ENCODE results near the gene PITPNC1. TPM values are rescaled to one million over a fixed set of nuclear protein-coding genes. Genes with fewer than 3 reads are reported as not detected.

Gene PITPNC1
- total RNA-seq, 2 donors from 2014 or later, result 10.8 to 20.4 TPM

GRCh38 chr17:67585077-67585602 lies 208.1 kb downstream of the PITPNC1 start:
- H3K36me3 ChIP-seq, result no peaks in the 10 kb centered on the region
- H3K4me3 ChIP-seq, result no peak overlapping the region
- intact Hi-C loops (cut with DNase I), result no loop called here
- no peaks in the 10 kb centered on the region for H3K9me3 ChIP-seq
- DNase-seq, result no peak
- peaks cover 5% of the 10 kb centered on the region for H3K4me1 ChIP-seq
- no peaks in the 10 kb centered on the region for H3K27me3 ChIP-seq
- no peak overlapping the region for H3K9ac ChIP-seq (ENCODE audit: low read depth in 2 of 2, low read length in 2 of 2)
- no peak overlapping the region for H3K27ac ChIP-seq
- TF ChIP-seq CTCF (IDR thresholded peaks at IDR 0.05), result no peak

GRCh38 chr17:67588326-67588725 lies 211.2 kb downstream of the PITPNC1 start:
- no peak overlapping the region for H3K4me3 ChIP-seq
- no peak for TF ChIP-seq CTCF (IDR thresholded peaks at IDR 0.05)

GRCh38 chr17:67594115-67594880 lies 217.2 kb downstream of the PITPNC1 start:
- Histone ChIP-seq H3K4me1 (no peaks in the 10 kb centered on the region), H3K9ac (ENCODE audit: low read depth in 2 of 2, low read length in 2 of 2) (no peak overlapping the region), H3K4me3 (no peak overlapping the region), H3K9me3 (no peaks in the 10 kb centered on the region), H3K27me3 (no peaks in the 10 kb centered on the region), H3K36me3 (no peaks in the 10 kb centered on the region), H3K27ac (no peak overlapping the region)
- no peak for DNase-seq
- intact Hi-C loops (cut with DNase I), result no loop called here
- no peak for TF ChIP-seq CTCF (IDR thresholded peaks at IDR 0.05)

More at GRCh38 chr17:67588326-67588725, 211.2 kb downstream of the PITPNC1 start:
- Histone ChIP-seq H3K36me3 (no peaks in the 10 kb centered on the region), H3K9ac (ENCODE audit: low read depth in 2 of 2, low read length in 2 of 2) (no peak overlapping the region), H3K4me1 (no peaks in the 10 kb centered on the region), H3K27me3 (no peaks in the 10 kb centered on the region), H3K27ac (no peak overlapping the region), H3K9me3 (no peaks in the 10 kb centered on the region)
- intact Hi-C loops (cut with DNase I), result no loop called here
- DNase-seq, result no peak

GRCh38 chr17:67600408-67600807 lies 223.3 kb downstream of the PITPNC1 start:
- no peaks in the 10 kb centered on the region for H3K4me1 ChIP-seq
- no peak for TF ChIP-seq CTCF (IDR thresholded peaks at IDR 0.05)
- H3K27ac ChIP-seq, result no peak overlapping the region
- no peak for DNase-seq
- intact Hi-C loops (cut with DNase I), result loop anchor here (10.0 kb wide), 1 partner anchor 226 kb away; the partner anchor contains the start of gene PITPNC1
- no peaks in the 10 kb centered on the region for H3K9me3 ChIP-seq
- no peak overlapping the region for H3K9ac ChIP-seq (ENCODE audit: low read depth in 2 of 2, low read length in 2 of 2)
- no peak overlapping the region for H3K4me3 ChIP-seq
- H3K36me3 ChIP-seq, result no peaks in the 10 kb centered on the region
- H3K27me3 ChIP-seq, result no peaks in the 10 kb centered on the region

GRCh38 chr17:67601897-67602296 lies 224.8 kb downstream of the PITPNC1 start:
- Histone ChIP-seq H3K9me3 (no peaks in the 10 kb centered on the region), H3K36me3 (no peaks in the 10 kb centered on the region), H3K4me3 (no peak overlapping the region), H3K27ac (no peak overlapping the region), H3K9ac (ENCODE audit: low read depth in 2 of 2, low read length in 2 of 2) (no peak overlapping the region), H3K4me1 (no peaks in the 10 kb centered on the region), H3K27me3 (no peaks in the 10 kb centered on the region)
- TF ChIP-seq CTCF (IDR thresholded peaks at IDR 0.05), result no peak
- no peak for DNase-seq
- intact Hi-C loops (cut with DNase I), result loop anchor here (10.0 kb wide), 1 partner anchor 227 kb away; the partner anchor contains the start of gene PITPNC1

All from colonic mucosa (tissue), 4 donors.